GM23338 (cell line): Measurements from ENCODE around the gene RAB37. TPM values are rescaled to one million over a fixed set of nuclear protein-coding genes. Genes with fewer than 3 reads are reported as not detected.

ENCODE experiments used
- ATAC-seq: fragments of 200-7000 bp; cut with Tn5 transposase; 3 replicates; pipeline ENCODE4 v1.9.1; 2020
- DNase-seq: peaks from one replicate; pipeline ENCODE4 v3.0.0-alpha.2; 2015; ENCODE audit warnings: low spot score
- H2AFZ ChIP-seq: fragments of 200-600 bp; sonication (generic); 2 replicates; pipeline ENCODE4 v1.8.0; 2016; ENCODE audit warnings: antibody characterized with exemption, mild to moderate bottlenecking, moderate library complexity
- H3F3A ChIP-seq: fragments of 200-600 bp; sonication (generic); replicated peaks from 2 replicates; pipeline ENCODE4 v1.8.0; 2017; ENCODE audit warnings: antibody characterized with exemption, mixed run types, low read depth
- H3K27ac ChIP-seq: fragments of 200-600 bp; sonication (generic); 2 replicates; pipeline ENCODE4 v1.6.1; 2016; ENCODE audit warnings: low read depth
- H3K27me3 ChIP-seq: fragments of 200-600 bp; sonication (generic); 2 replicates; pipeline ENCODE4 v1.8.0; 2016; ENCODE audit warnings: mild to moderate bottlenecking, mixed run types, moderate library complexity; ENCODE audit not compliant: insufficient read depth
- H3K36me3 ChIP-seq: fragments of 200-600 bp; sonication (generic); 2 replicates; pipeline ENCODE4 v1.8.0; 2016; ENCODE audit warnings: mild to moderate bottlenecking; ENCODE audit not compliant: insufficient read depth
- H3K4me1 ChIP-seq: fragments of 200-600 bp; sonication (generic); 2 replicates; pipeline ENCODE4 v1.8.0; 2016; ENCODE audit warnings: mild to moderate bottlenecking, moderate library complexity; ENCODE audit not compliant: insufficient read depth
- H3K4me2 ChIP-seq: fragments of 200-600 bp; sonication (generic); 2 replicates; pipeline ENCODE4 v1.7.1; 2017; ENCODE audit warnings: mixed run types
- H3K4me3 ChIP-seq: fragments of 200-600 bp; sonication (generic); 2 replicates; pipeline ENCODE4 v1.6.1; 2016; ENCODE audit warnings: mixed run types
- H3K79me2 ChIP-seq: fragments of 200-600 bp; sonication (generic); replicated peaks from 2 replicates; pipeline ENCODE4 v1.8.0; 2017; ENCODE audit warnings: mild to moderate bottlenecking; ENCODE audit not compliant: insufficient read depth
- H3K9me2 ChIP-seq: fragments of 200-600 bp; sonication (generic); 2 replicates; pipeline ENCODE4 v1.8.0; 2017; ENCODE audit not compliant: insufficient read depth
- H4K20me1 ChIP-seq: fragments of 200-600 bp; sonication (generic); replicated peaks from 2 replicates; pipeline ENCODE4 v1.8.0; 2017; ENCODE audit warnings: mild to moderate bottlenecking; ENCODE audit not compliant: insufficient read depth
- H3K27ac Mint-ChIP-seq: 2 replicates; pipeline ENCODE4 v1.8.0; 2020; ENCODE audit warnings: inconsistent platforms, mild to moderate bottlenecking, moderate library complexity, mixed read lengths
- H3K27me3 Mint-ChIP-seq: 3 replicates; pipeline ENCODE4 v1.8.0; 2022; ENCODE audit warnings: low read depth, mild to moderate bottlenecking, moderate library complexity, mixed read lengths, inconsistent platforms; ENCODE audit not compliant: insufficient read depth, poor library complexity
- H3K36me3 Mint-ChIP-seq: 3 replicates; pipeline ENCODE4 v1.8.0; 2021; ENCODE audit warnings: low read depth, mild to moderate bottlenecking, inconsistent platforms, moderate library complexity, mixed read lengths
- H3K4me1 Mint-ChIP-seq: 3 replicates; pipeline ENCODE4 v1.8.0; 2020; ENCODE audit warnings: mild to moderate bottlenecking, inconsistent platforms, mixed read lengths
- H3K4me3 Mint-ChIP-seq: 3 replicates; pipeline ENCODE4 v1.8.0; 2021; ENCODE audit warnings: moderate library complexity, mild to moderate bottlenecking, inconsistent platforms, mixed read lengths
- H3K9me3 Mint-ChIP-seq: 3 replicates; pipeline ENCODE4 v1.8.0; 2020; ENCODE audit warnings: moderate library complexity, mild to moderate bottlenecking, inconsistent platforms, mixed read lengths
- CTCF ChIP-seq, 2 experiments: fragments of 200-600 bp in 1 of 2; sonication (generic) in 1 of 2; conservative IDR thresholded peaks; 2 replicates each; pipeline versions ENCODE4 v1.5.1 to v1.6.1; 2016 to 2017; ENCODE audit warnings: antibody characterized with exemption in 2 of 2, low read depth in 2 of 2, mild to moderate bottlenecking in 2 of 2, moderate library complexity in 1 of 2
- EZH2 ChIP-seq: fragments of 200-600 bp; sonication (generic); IDR thresholded peaks from one replicate; pipeline ENCODE4 v1.8.0; 2017; ENCODE audit warnings: antibody characterized with exemption, mild to moderate bottlenecking, low read depth; ENCODE audit not compliant: unreplicated experiment
- JUNB ChIP-seq: IDR thresholded peaks from one replicate; pipeline ENCODE4 v1.6.1; 2016; ENCODE audit warnings: antibody characterized with exemption; ENCODE audit not compliant: unreplicated experiment
- POLR2AphosphoS5 ChIP-seq: IDR thresholded peaks from 2 replicates; pipeline ENCODE4 v1.6.1; 2016; ENCODE audit warnings: antibody characterized with exemption, low read depth
- REST ChIP-seq: IDR thresholded peaks from one replicate; pipeline ENCODE4 v1.6.1; 2018; ENCODE audit warnings: antibody characterized with exemption; ENCODE audit not compliant: unreplicated experiment
- STAT1 ChIP-seq: IDR thresholded peaks from one replicate; pipeline ENCODE4 v1.6.1; 2016; ENCODE audit warnings: antibody characterized with exemption; ENCODE audit not compliant: unreplicated experiment
- ZNF114 ChIP-seq: fragments of 250-450 bp; sonication (Bioruptor Pico); IDR thresholded peaks from 2 replicates; pipeline ENCODE4 v1.5.0; 2020; ENCODE audit warnings: mild to moderate bottlenecking, moderate library complexity
- ZNF331 ChIP-seq: fragments of 250-450 bp; sonication (Bioruptor Pico); IDR thresholded peaks from 2 replicates; pipeline ENCODE4 v1.5.0; 2020; ENCODE audit warnings: low read depth, mild to moderate bottlenecking, moderate library complexity
- ZNF462 ChIP-seq: fragments of 250-450 bp; sonication (Bioruptor Pico); IDR thresholded peaks from 2 replicates; pipeline ENCODE4 v1.5.0; 2020; ENCODE audit warnings: mild to moderate bottlenecking, moderate library complexity
- polyA plus RNA-seq: library from polyadenylated mRNA; unstranded; fragments of >200 nt; fragmentation: Nextera tagmentation; extraction: Ambion mirVana; gene quantifications from 2 replicates; pipeline ENCODE4 v1.2.1, GENCODE V29; 2016
- total RNA-seq: library from RNA; depleted of rRNA; stranded (reverse); fragments of >200 nt; shearing (Covaris generic); gene quantifications from 2 replicates; pipeline ENCODE4 v1.2.3, GENCODE V29; 2014

RAB37 gene
- total and polyA plus RNA-seq, 2 experiments from 2014 or later, result 3.3 to 5.2 TPM

GRCh38 chr17:74745548-74746177 is 8.6 kb downstream of the RAB37 start:
- peaks cover 12% of the 10 kb centered on the region; the same call in 1 of the 2 replicates for H4K20me1 ChIP-seq
- H3K27ac Mint-ChIP-seq, result no peak overlapping the region
- peaks cover 50% of the 10 kb centered on the region for H3K4me1 Mint-ChIP-seq
- H3K27ac ChIP-seq, result peak overlapping the region; percentile 72; the same call in 1 of the 2 replicates
- no peak for ATAC-seq
- H2AFZ ChIP-seq, result peak overlapping the region; percentile 97; the same call in 1 of the 2 replicates
- H3F3A ChIP-seq, result peaks cover 6% of the 10 kb centered on the region; the same call in 1 of the 2 replicates
- DNase-seq, result no peak
- no peaks in the 10 kb centered on the region for H3K36me3 ChIP-seq
- no peaks in the 10 kb centered on the region for H3K9me3 Mint-ChIP-seq
- peaks cover 17% of the 10 kb centered on the region for H3K79me2 ChIP-seq
- peak overlapping the region; percentile 54 for H3K4me3 ChIP-seq
- H3K4me3 Mint-ChIP-seq, result 0 out of 3 replicates have a peak overlapping the region, but pooled peaks have one; percentile 26
- no peaks in the 10 kb centered on the region; the same call in 2 of the 3 replicates for H3K36me3 Mint-ChIP-seq
- peak overlapping the region; percentile 88 for H3K4me2 ChIP-seq
- no peaks in the 10 kb centered on the region for H3K9me2 ChIP-seq
- H3K27me3 Mint-ChIP-seq, result peaks cover 25% of the 10 kb centered on the region
- H3K4me1 ChIP-seq, result peaks cover 49% of the 10 kb centered on the region
- TF ChIP-seq JUNB (no peak), POLR2AphosphoS5 (peak; percentile 38; the same call in 1 of the 2 replicates)
- H3K27me3 ChIP-seq, result no peaks in the 10 kb centered on the region

- no peak overlapping the region; the same call in 2 of the 3 replicates for H3K4me3 Mint-ChIP-seq
- Histone ChIP-seq H3K36me3 (no peaks in the 10 kb centered on the region), H3K4me3 (peak overlapping the region; percentile 94; the same call in 1 of the 2 replicates), H3K27me3 (no peaks in the 10 kb centered on the region), H3K4me1 (peaks cover 56% of the 10 kb centered on the region), H4K20me1 (peaks cover 18% of the 10 kb centered on the region), H3K4me2 (peak overlapping the region; percentile 88), H3K9me2 (no peaks in the 10 kb centered on the region), H3K27ac (peak overlapping the region; percentile 63; the same call in 1 of the 2 replicates), H2AFZ (no peak overlapping the region), H3K79me2 (peaks cover 24% of the 10 kb centered on the region), H3F3A (peaks cover 6% of the 10 kb centered on the region; the same call in 1 of the 2 replicates)
- peaks cover 31% of the 10 kb centered on the region for H3K27me3 Mint-ChIP-seq
- H3K9me3 Mint-ChIP-seq, result no peaks in the 10 kb centered on the region
- no peak overlapping the region for H3K27ac Mint-ChIP-seq
- DNase-seq (no peak), ATAC-seq (no peak)
- H3K4me1 Mint-ChIP-seq, result peaks cover 57% of the 10 kb centered on the region
- H3K36me3 Mint-ChIP-seq, result peaks cover 7% of the 10 kb centered on the region
- TF ChIP-seq ZNF114 (CRISPR knock-in tag) (no peak), REST (no peak), ZNF462 (CRISPR knock-in tag) (no peak), CTCF (conservative IDR thresholded peaks at IDR 0.05; ENCODE audit: low read depth in 2 of 2) (no peak), STAT1 (no peak), ZNF331 (CRISPR knock-in tag) (no peak), JUNB (no peak), EZH2 (no peak)
Measured at GRCh38 chr17:74746376-74746775, 9.3 kb downstream of the RAB37 start.
